Sigmoid colon (tissue), 4 donors: ENCODE measurements around the gene NTF4.

Experiments
- EP300 ChIP-seq, 4 donors: sonication (generic); formaldehyde crosslinking; IDR thresholded peaks; one replicate each; pipeline ENCODE4 v1.6.1; 2017; ENCODE audit warnings: antibody characterized with exemption in 4 of 4
- POLR2A ChIP-seq, 2 donors: fragments of 450-650 bp; IDR thresholded peaks; one replicate each; pipeline ENCODE4 v1.6.1; 2016; ENCODE audit warnings: antibody characterized with exemption in 2 of 2, mild to moderate bottlenecking in 2 of 2, moderate library complexity in 2 of 2
- POLR2AphosphoS5 ChIP-seq, 4 donors: sonication (generic); formaldehyde crosslinking; IDR thresholded peaks; one replicate each; pipeline ENCODE4 v1.6.1; 2017; ENCODE audit warnings: antibody characterized with exemption in 4 of 4
- TF ChIP-seq, protein P1 (sequence below), 4 experiments: fragments of 450-650 bp in 3 of 4; fragments of 200-600 bp in 1 of 4; IDR thresholded peaks; one replicate each; pipeline ENCODE4 v1.5.1; 2016 to 2019; ENCODE audit warnings: antibody characterized with exemption in 4 of 4, mild to moderate bottlenecking in 3 of 4, moderate library complexity in 2 of 4

DNA sequence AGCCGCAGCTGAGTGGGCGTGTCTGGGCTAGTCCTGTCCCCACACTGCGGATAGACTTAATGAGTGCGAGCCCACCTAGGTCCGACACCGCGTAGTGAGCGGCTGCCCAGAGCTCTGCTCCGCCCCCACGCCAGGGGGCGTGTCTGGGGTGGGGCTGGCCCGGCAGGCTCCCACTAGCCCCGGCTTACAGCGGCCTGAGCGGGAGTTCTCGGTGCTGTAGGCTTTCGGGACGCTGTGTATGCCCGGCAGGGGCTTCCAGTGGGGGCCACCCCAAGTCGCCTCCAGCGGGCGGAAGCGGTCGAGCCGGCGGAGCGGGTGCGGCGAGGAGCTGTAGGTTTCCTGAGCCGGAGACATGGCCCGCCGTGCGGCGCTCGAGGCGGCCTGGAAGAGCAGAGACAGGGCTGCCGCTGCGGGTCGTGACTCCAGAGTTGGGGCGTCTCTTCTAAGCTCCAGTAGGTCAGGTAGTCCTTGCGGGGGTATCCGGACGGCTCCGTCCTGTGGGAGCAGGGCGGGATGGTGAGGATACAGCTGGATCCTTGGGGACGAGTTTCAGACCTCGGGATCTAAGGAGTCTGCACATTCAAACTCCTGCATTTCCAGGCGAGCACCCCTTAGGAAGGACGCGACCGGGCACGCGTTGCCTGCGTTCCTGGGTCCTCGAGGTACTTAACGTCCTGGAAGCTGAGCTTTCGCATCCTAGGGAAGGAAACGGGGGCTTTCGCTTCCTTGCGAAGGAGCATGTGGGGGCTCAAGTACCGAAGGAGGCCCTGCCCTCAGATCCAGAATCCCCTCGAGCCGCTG lies 8.3 kb downstream of the NTF4 start:
- TF ChIP-seq POLR2A (IDR thresholded peaks at IDR 0.05) (no peak), POLR2AphosphoS5 (IDR thresholded peaks at IDR 0.05) (no peak), EP300 (IDR thresholded peaks at IDR 0.05) (no peak)
- TF ChIP-seq, protein P1, sequence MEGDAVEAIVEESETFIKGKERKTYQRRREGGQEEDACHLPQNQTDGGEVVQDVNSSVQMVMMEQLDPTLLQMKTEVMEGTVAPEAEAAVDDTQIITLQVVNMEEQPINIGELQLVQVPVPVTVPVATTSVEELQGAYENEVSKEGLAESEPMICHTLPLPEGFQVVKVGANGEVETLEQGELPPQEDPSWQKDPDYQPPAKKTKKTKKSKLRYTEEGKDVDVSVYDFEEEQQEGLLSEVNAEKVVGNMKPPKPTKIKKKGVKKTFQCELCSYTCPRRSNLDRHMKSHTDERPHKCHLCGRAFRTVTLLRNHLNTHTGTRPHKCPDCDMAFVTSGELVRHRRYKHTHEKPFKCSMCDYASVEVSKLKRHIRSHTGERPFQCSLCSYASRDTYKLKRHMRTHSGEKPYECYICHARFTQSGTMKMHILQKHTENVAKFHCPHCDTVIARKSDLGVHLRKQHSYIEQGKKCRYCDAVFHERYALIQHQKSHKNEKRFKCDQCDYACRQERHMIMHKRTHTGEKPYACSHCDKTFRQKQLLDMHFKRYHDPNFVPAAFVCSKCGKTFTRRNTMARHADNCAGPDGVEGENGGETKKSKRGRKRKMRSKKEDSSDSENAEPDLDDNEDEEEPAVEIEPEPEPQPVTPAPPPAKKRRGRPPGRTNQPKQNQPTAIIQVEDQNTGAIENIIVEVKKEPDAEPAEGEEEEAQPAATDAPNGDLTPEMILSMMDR (IDR thresholded peaks at IDR 0.05): peak in 2 of 4 experiments; percentile 27 to 29
